ENCODE results near the gene STRIP1.

The STRIP1 gene

GRCh38 chr1:110034451-110035235, at the start of gene STRIP1:
STRIP1 (plus strand) TSS chr1:110034624; CDS start chr1:110034638, 14 bp downstream.
- no peaks in the 10 kb centered on the region for H3K9me2 ChIP-seq (replicated peaks; ENCODE audit: insufficient read depth, low read length)
- H3K9ac ChIP-seq (ENCODE audit: low read length), result peak within 1 kb of the TSS; percentile 90
- peak within 1 kb of the TSS; percentile 67 for H2AFZ ChIP-seq (ENCODE audit: low read depth, low read length, severe bottlenecking)
- H3K27me3 ChIP-seq (ENCODE audit: low read length), result no peaks in the 10 kb centered on the region
- peak within 1 kb of the TSS; percentile 30; the same call in 1 of the 2 replicates for H3K27ac ChIP-seq (ENCODE audit: low read depth, low read length)
- H4K20me1 ChIP-seq (ENCODE audit: low read depth, low read length), result no peaks in the 10 kb centered on the region
- TF ChIP-seq CTCF (IDR thresholded peaks at IDR 0.05; ENCODE audit: insufficient read depth, low read length, poor library complexity, severe bottlenecking) (no peak), EZH2phosphoT487 (conservative IDR thresholded peaks at IDR 0.05; ENCODE audit: low read length) (no peak)
- H3F3A ChIP-seq (ENCODE audit: insufficient read depth), result 0 out of 2 replicates have a peak, but pooled peaks cover 7% of the 10 kb centered on the region
- peaks cover 23% of the 10 kb centered on the region for H3K79me2 ChIP-seq (ENCODE audit: insufficient read depth, low read length)
- H3K9me3 ChIP-seq (ENCODE audit: insufficient read depth, low read length), result no peaks in the 10 kb centered on the region
- peak within 1 kb of the TSS; percentile 94 for H3K4me3 ChIP-seq (ENCODE audit: insufficient read depth, low read length, poor library complexity, severe bottlenecking)
- peak within 1 kb of the TSS; percentile 55 for H3K4me2 ChIP-seq (ENCODE audit: low read depth, low read length, poor library complexity, severe bottlenecking)
- H3K36me3 ChIP-seq (ENCODE audit: low read length), result no peaks in the 10 kb centered on the region

GRCh38 chr1:109985247-109986053, 49.0 kb upstream of the STRIP1 start:
- H4K20me1 ChIP-seq (ENCODE audit: low read depth, low read length), result no peaks in the 10 kb centered on the region
- peak overlapping the region; percentile 94 for H3K9ac ChIP-seq (ENCODE audit: low read length)
- H3K79me2 ChIP-seq (ENCODE audit: insufficient read depth, low read length), result peaks cover 32% of the 10 kb centered on the region
- H3K9me2 ChIP-seq (replicated peaks; ENCODE audit: insufficient read depth, low read length), result no peaks in the 10 kb centered on the region
- peak overlapping the region; percentile 75 for H3K4me2 ChIP-seq (ENCODE audit: low read depth, low read length, poor library complexity, severe bottlenecking)
- H3K27ac ChIP-seq (ENCODE audit: low read depth, low read length), result no peak overlapping the region
- no peak for TF ChIP-seq EZH2phosphoT487 (conservative IDR thresholded peaks at IDR 0.05; ENCODE audit: low read length)
- no peak for TF ChIP-seq CTCF (IDR thresholded peaks at IDR 0.05; ENCODE audit: insufficient read depth, low read length, poor library complexity, severe bottlenecking)
- H3K9me3 ChIP-seq (ENCODE audit: insufficient read depth, low read length), result no peaks in the 10 kb centered on the region
- peak overlapping the region; percentile 62 for H3K4me3 ChIP-seq (ENCODE audit: insufficient read depth, low read length, poor library complexity, severe bottlenecking)
- H3K36me3 ChIP-seq (ENCODE audit: low read length), result no peaks in the 10 kb centered on the region; the same call in 1 of the 2 replicates
- peak overlapping the region; percentile 88 for H2AFZ ChIP-seq (ENCODE audit: low read depth, low read length, severe bottlenecking)
- H3K27me3 ChIP-seq (ENCODE audit: low read length), result no peaks in the 10 kb centered on the region
- H3F3A ChIP-seq (ENCODE audit: insufficient read depth), result 0 out of 2 replicates have a peak, but pooled peaks cover 4% of the 10 kb centered on the region

- no peaks in the 10 kb centered on the region for H4K20me1 ChIP-seq (ENCODE audit: low read depth, low read length)
- peak overlapping the region; percentile 75 for H3K4me2 ChIP-seq (ENCODE audit: low read depth, low read length, poor library complexity, severe bottlenecking)
- H3K27me3 ChIP-seq (ENCODE audit: low read length), result no peaks in the 10 kb centered on the region
- H3K9me3 ChIP-seq (ENCODE audit: insufficient read depth, low read length), result no peaks in the 10 kb centered on the region
- no peaks in the 10 kb centered on the region for H3K9me2 ChIP-seq (replicated peaks; ENCODE audit: insufficient read depth, low read length)
- peaks cover 34% of the 10 kb centered on the region for H3K79me2 ChIP-seq (ENCODE audit: insufficient read depth, low read length)
- TF ChIP-seq CTCF (IDR thresholded peaks at IDR 0.05; ENCODE audit: insufficient read depth, low read length, poor library complexity, severe bottlenecking) (no peak), EZH2phosphoT487 (conservative IDR thresholded peaks at IDR 0.05; ENCODE audit: low read length) (no peak)
- H3K27ac ChIP-seq (ENCODE audit: low read depth, low read length), result no peak overlapping the region
- H3K9ac ChIP-seq (ENCODE audit: low read length), result peak overlapping the region; percentile 94; the same call in 1 of the 2 replicates
- H3K4me3 ChIP-seq (ENCODE audit: insufficient read depth, low read length, poor library complexity, severe bottlenecking), result peak overlapping the region; percentile 62
- H3F3A ChIP-seq (ENCODE audit: insufficient read depth), result 0 out of 2 replicates have a peak, but pooled peaks cover 4% of the 10 kb centered on the region
- H3K36me3 ChIP-seq (ENCODE audit: low read length), result no peaks in the 10 kb centered on the region; the same call in 1 of the 2 replicates
- no peak overlapping the region for H2AFZ ChIP-seq (ENCODE audit: low read depth, low read length, severe bottlenecking)
Observed at GRCh38 chr1:109986054-109986444, 48.4 kb upstream of the STRIP1 start.

Data from SU-DHL-6 (cell line).